ENCODE data around the gene C5AR2. TPM values are rescaled to one million over a fixed set of nuclear protein-coding genes. Genes with fewer than 3 reads are reported as not detected.
"Not testable (repeated sequence)": the region's sequence is repeated elsewhere in the genome, so short reads cannot be mapped to it uniquely, and the experiment has no call there.

C5AR2 gene
- polyA plus RNA-seq, 1 donor (not counting 4 experiments of a cell fraction or from before 2014, with no cell fraction given) = not detected

- Histone ChIP-seq H3K36me3 (ENCODE audit: control insufficient read depth in 2 of 2, extremely low read depth in 1 of 2, insufficient read depth in 2 of 2, low read length in 2 of 2) (peaks cover 31 to 40% of the 10 kb centered on the region in 2 experiments), H3K4me3 (ENCODE audit: control insufficient read depth in 2 of 3, extremely low read depth in 1 of 3, insufficient read depth in 2 of 3, low read depth in 1 of 3, low read length in 3 of 3) (no peak overlapping the region), H3K27ac (ENCODE audit: control insufficient read depth, insufficient read depth, low read length) (no peak overlapping the region), H3K4me1 (ENCODE audit: control insufficient read depth, extremely low read depth, insufficient read depth, low read length) (peaks cover 8% of the 10 kb centered on the region), H3K9me3 (ENCODE audit: control insufficient read depth, low read depth, low read length) (no peaks in the 10 kb centered on the region), H3K4me2 (ENCODE audit: control insufficient read depth, extremely low read depth, insufficient read depth, low read depth, low read length) (no peak overlapping the region), H2AFZ (ENCODE audit: control insufficient read depth, low read length) (no peak overlapping the region), H3K27me3 (ENCODE audit: control insufficient read depth, extremely low read depth, insufficient read depth, low read length) (no peaks in the 10 kb centered on the region), H3K9ac (ENCODE audit: control insufficient read depth, extremely low read depth, insufficient read depth, low read length) (no peak overlapping the region), H3K9me1 (ENCODE audit: control insufficient read depth, extremely low read depth, insufficient read depth, low read length) (no peaks in the 10 kb centered on the region), H4K20me1 (ENCODE audit: control insufficient read depth, extremely low read depth, insufficient read depth, low read length) (no peaks in the 10 kb centered on the region), H3K79me2 (ENCODE audit: control insufficient read depth, insufficient read depth, low read length) (peaks cover 3% of the 10 kb centered on the region)
- dilution Hi-C loops (cut with MboI; ENCODE audit: extremely low pct_ligation_motif_present, low sequenced_read_pairs) = no loop called here
- DNase-seq (ENCODE audit: low read depth, low spot score) (no peak), FAIRE-seq (no peak)
- TF ChIP-seq EZH2 (IDR thresholded peaks at IDR 0.05; ENCODE audit: low read length) (no peak), CTCF (optimal IDR thresholded peaks at IDR 0.05 in 1 of 3, IDR thresholded peaks at IDR 0.05 in 1 of 3, conservative IDR thresholded peaks at IDR 0.05 in 1 of 3; ENCODE audit: extremely low read depth in 1 of 3, insufficient read depth in 2 of 3, low read length in 3 of 3) (no peak)
Measured at GRCh38 chr19:47362321-47362720, 30.3 kb downstream of the C5AR2 start.

DNA sequence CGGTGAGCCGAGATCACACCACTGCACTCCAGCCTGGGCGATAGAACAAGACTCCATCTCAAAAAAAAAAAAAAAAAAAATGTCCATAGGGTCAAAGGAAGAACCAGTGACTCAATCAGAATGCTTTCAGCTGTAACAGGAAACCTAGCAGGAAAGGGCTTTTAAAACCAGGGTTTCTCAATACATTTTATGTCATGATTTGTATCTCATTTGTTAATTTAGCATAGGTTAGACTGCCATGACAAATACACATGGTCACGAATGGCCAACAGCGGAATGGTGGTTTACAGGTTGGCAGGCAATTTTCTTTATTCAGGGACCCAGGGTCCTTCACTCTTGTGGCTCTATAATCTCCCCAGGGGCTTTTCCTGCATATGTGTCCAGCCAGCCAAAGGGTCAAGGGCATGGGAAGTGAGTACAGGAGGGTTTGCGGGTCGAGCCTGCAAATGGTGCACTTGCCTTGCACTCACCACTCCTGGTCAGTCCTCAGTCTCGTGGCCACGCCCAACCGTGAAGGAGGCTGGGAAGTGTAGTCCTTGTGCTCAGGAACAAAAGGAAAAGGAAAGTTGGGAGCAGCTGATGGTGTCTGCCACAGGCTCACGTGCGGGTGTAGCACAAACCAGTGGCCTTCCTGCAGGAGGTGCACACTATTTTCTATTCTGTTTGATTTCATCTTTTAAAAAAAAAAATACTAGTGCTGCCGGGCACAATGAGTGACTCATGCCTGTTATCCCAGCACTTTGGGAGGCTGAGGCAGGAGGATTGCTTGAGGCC is 32.0 kb downstream of the C5AR2 start:
- Histone ChIP-seq H2AFZ (ENCODE audit: control insufficient read depth, low read length) (no peak overlapping the region), H3K27ac (ENCODE audit: control insufficient read depth, insufficient read depth, low read length) (no peak overlapping the region)
- DNase-seq (ENCODE audit: low read depth, low spot score) = peak; percentile 5

GRCh38 chr19:47365455-47365854 is 33.5 kb downstream of the C5AR2 start:
- DNase-seq (ENCODE audit: low read depth, low spot score); H3K27ac ChIP-seq (ENCODE audit: control insufficient read depth, insufficient read depth, low read length); H3K4me2 ChIP-seq (ENCODE audit: control insufficient read depth, extremely low read depth, insufficient read depth, low read depth, low read length); H2AFZ ChIP-seq (ENCODE audit: control insufficient read depth, low read length); FAIRE-seq; H3K9me1 ChIP-seq (ENCODE audit: control insufficient read depth, extremely low read depth, insufficient read depth, low read length); dilution Hi-C loops (cut with MboI; ENCODE audit: extremely low pct_ligation_motif_present, low sequenced_read_pairs); H3K27me3 ChIP-seq (ENCODE audit: control insufficient read depth, extremely low read depth, insufficient read depth, low read length); H3K9me3 ChIP-seq (ENCODE audit: control insufficient read depth, low read depth, low read length); H3K79me2 ChIP-seq (ENCODE audit: control insufficient read depth, insufficient read depth, low read length); H3K9ac ChIP-seq (ENCODE audit: control insufficient read depth, extremely low read depth, insufficient read depth, low read length); H4K20me1 ChIP-seq (ENCODE audit: control insufficient read depth, extremely low read depth, insufficient read depth, low read length); H3K4me1 ChIP-seq (ENCODE audit: control insufficient read depth, extremely low read depth, insufficient read depth, low read length); H3K4me3 ChIP-seq (ENCODE audit: control insufficient read depth in 2 of 3, extremely low read depth in 1 of 3, insufficient read depth in 2 of 3, low read depth in 1 of 3, low read length in 3 of 3): not testable (repeated sequence)
- peaks cover 26 to 36% of the 10 kb centered on the region in 2 experiments for H3K36me3 ChIP-seq (ENCODE audit: control insufficient read depth in 2 of 2, extremely low read depth in 1 of 2, insufficient read depth in 2 of 2, low read length in 2 of 2)

More for the DNA sequence above, 32.0 kb downstream of the C5AR2 start:
- Histone ChIP-seq H3K9me3 (ENCODE audit: control insufficient read depth, low read depth, low read length) (no peaks in the 10 kb centered on the region), H3K36me3 (ENCODE audit: control insufficient read depth in 2 of 2, extremely low read depth in 1 of 2, insufficient read depth in 2 of 2, low read length in 2 of 2) (peaks cover 23 to 30% of the 10 kb centered on the region in 2 experiments), H3K27me3 (ENCODE audit: control insufficient read depth, extremely low read depth, insufficient read depth, low read length) (no peaks in the 10 kb centered on the region), H3K79me2 (ENCODE audit: control insufficient read depth, insufficient read depth, low read length) (no peaks in the 10 kb centered on the region), H4K20me1 (ENCODE audit: control insufficient read depth, extremely low read depth, insufficient read depth, low read length) (no peaks in the 10 kb centered on the region), H3K9me1 (ENCODE audit: control insufficient read depth, extremely low read depth, insufficient read depth, low read length) (no peaks in the 10 kb centered on the region), H3K4me1 (ENCODE audit: control insufficient read depth, extremely low read depth, insufficient read depth, low read length) (peaks cover 8% of the 10 kb centered on the region), H3K4me3 (ENCODE audit: control insufficient read depth in 2 of 3, extremely low read depth in 1 of 3, insufficient read depth in 2 of 3, low read depth in 1 of 3, low read length in 3 of 3) (no peak overlapping the region), H3K9ac (ENCODE audit: control insufficient read depth, extremely low read depth, insufficient read depth, low read length) (no peak overlapping the region), H3K4me2 (ENCODE audit: control insufficient read depth, extremely low read depth, insufficient read depth, low read depth, low read length) (no peak overlapping the region)
- no peak for TF ChIP-seq CTCF (optimal IDR thresholded peaks at IDR 0.05 in 1 of 3, IDR thresholded peaks at IDR 0.05 in 1 of 3, conservative IDR thresholded peaks at IDR 0.05 in 1 of 3; ENCODE audit: extremely low read depth in 1 of 3, insufficient read depth in 2 of 3, low read length in 3 of 3)
- dilution Hi-C loops (cut with MboI; ENCODE audit: extremely low pct_ligation_motif_present, low sequenced_read_pairs) = no loop called here
- no peak for FAIRE-seq

Measured in keratinocyte (primary cell).